K562 (cell line): ENCODE data around the gene NRP1. TPM values are rescaled to one million over a fixed set of nuclear protein-coding genes. Genes with fewer than 3 reads are reported as not detected.

Experiments used
- ATAC-seq: fragments of 200-7000 bp; cut with Tn5 transposase; 3 replicates; pipeline ENCODE4 v1.9.1; 2020; ENCODE audit warnings: moderate library complexity
- BruUV-seq: library from RNA; stranded (reverse); fragments of 400-500 nt; replicated peaks from 2 replicates; lab custom pipeline; 2021; lab: Mats Ljungman, UMichigan
- CTCF ChIA-PET: fragments of 300-600 bp; formaldehyde crosslinking; extraction: SDS; loops from one replicate; lab custom pipeline; 2021; ENCODE audit warnings: low intra/inter-chr PET ratio; lab: Yijun Ruan, JAX
- POLR2A ChIA-PET: fragments of 300-600, 350-650 bp; sonication (Branson Sonifier 250); formaldehyde crosslinking; extraction: SDS; loops from one replicate; lab custom pipeline; 2021; ENCODE audit warnings: antibody characterized with exemption, inconsistent platforms; lab: Yijun Ruan, JAX
- DNase-seq, 4 experiments: peaks; one replicate each; pipeline versions ENCODE4 v3.0.0 to v3.0.0-alpha.2; 2011 to 2018; ENCODE audit warnings: low spot score in 3 of 4, mixed read lengths in 3 of 4; ENCODE audit errors: extremely low read depth in 1 of 4
- FAIRE-seq: peaks from 2 replicates; lab custom pipeline; 2011; peaks lifted over from hg19 to GRCh38; lab: Jason Lieb, UNC
- H2AFZ ChIP-seq: 2 replicates; pipeline ENCODE4 v1.6.0; 2011; ENCODE audit warnings: low read depth, low read length, control low read depth, inconsistent platforms
- H3K27ac ChIP-seq: fragments of 200-600 bp; 3 replicates; pipeline ENCODE4 v1.8.0; 2011; ENCODE audit warnings: low read depth, mild to moderate bottlenecking, control low read depth, inconsistent platforms, low read length, moderate library complexity, mixed read lengths; ENCODE audit errors: extremely low read depth
- H3K27me3 ChIP-seq, 2 experiments: fragments of 300-600 bp in 1 of 2; 2 replicates in 1 of 2; 3 replicates in 1 of 2; pipeline versions ENCODE4 v1.6.0 to v1.8.0; 2011; ENCODE audit warnings: inconsistent platforms in 2 of 2, low read length in 2 of 2, mild to moderate bottlenecking in 1 of 2, mixed read lengths in 1 of 2, moderate library complexity in 1 of 2; ENCODE audit not compliant: control insufficient read depth in 2 of 2, insufficient read depth in 2 of 2
- H3K36me3 ChIP-seq: fragments of 300-600 bp; 3 replicates; pipeline ENCODE4 v1.8.0; 2011; ENCODE audit warnings: mild to moderate bottlenecking, low read length, inconsistent platforms; ENCODE audit not compliant: control insufficient read depth, insufficient read depth
- H3K4me1 ChIP-seq, 2 experiments: fragments of 200-600 bp in 1 of 2; replicated peaks in 1 of 2; 2 replicates in 1 of 2; 3 replicates in 1 of 2; pipeline versions ENCODE4 v1.5.1 to v1.8.0; 2011; ENCODE audit warnings: inconsistent platforms in 2 of 2, low read length in 2 of 2, mild to moderate bottlenecking in 1 of 2, mixed read lengths in 1 of 2, moderate library complexity in 1 of 2; ENCODE audit not compliant: control insufficient read depth in 2 of 2, insufficient read depth in 2 of 2
- H3K4me2 ChIP-seq: 2 replicates; pipeline ENCODE4 v1.6.1; 2011; ENCODE audit warnings: low read length, control low read depth, inconsistent platforms, mixed read lengths; ENCODE audit not compliant: insufficient read depth
- H3K4me3 ChIP-seq: fragments of 200-600 bp; sonication (generic), shearing (Covaris generic); 2 replicates; pipeline ENCODE4 v1.5.1; 2016; ENCODE audit warnings: control low read depth, inconsistent platforms
- H3K79me2 ChIP-seq: fragments of 200-600 bp; 3 replicates; pipeline ENCODE4 v1.8.0; 2011; ENCODE audit warnings: low read length, inconsistent platforms; ENCODE audit not compliant: control insufficient read depth, insufficient read depth
- H3K9ac ChIP-seq, 2 experiments: 2 replicates each; pipeline versions ENCODE4 v1.6.0 to v1.6.1; 2011; ENCODE audit warnings: low read depth in 2 of 2, low read length in 2 of 2, control low read depth in 1 of 2, inconsistent platforms in 1 of 2, mild to moderate bottlenecking in 1 of 2, mixed read lengths in 1 of 2; ENCODE audit not compliant: insufficient read depth in 1 of 2
- H3K9me1 ChIP-seq: one replicate; pipeline ENCODE4 v1.6.0; 2011; ENCODE audit warnings: inconsistent platforms, mild to moderate bottlenecking, low read length, moderate library complexity; ENCODE audit not compliant: control insufficient read depth, insufficient read depth
- H3K9me3 ChIP-seq: replicated peaks from 2 replicates; pipeline ENCODE4 v1.5.1; 2011; ENCODE audit warnings: low read depth, low read length, inconsistent platforms; ENCODE audit not compliant: control insufficient read depth, insufficient read depth
- H4K20me1 ChIP-seq: replicated peaks from 2 replicates; pipeline ENCODE4 v1.6.1; 2011; ENCODE audit warnings: low read length, inconsistent platforms, mixed read lengths; ENCODE audit not compliant: control insufficient read depth, insufficient read depth
- CBX8 ChIP-seq: fragments of 200-600 bp; sonication (generic); IDR thresholded peaks from 2 replicates; pipeline ENCODE4 v1.6.1; 2012; ENCODE audit warnings: borderline replicate concordance, mixed run types, low read depth, mild to moderate bottlenecking, moderate library complexity, mixed read lengths, low read length, control low read depth, inconsistent platforms; ENCODE audit not compliant: poor library complexity, severe bottlenecking; ENCODE audit errors: extremely low read depth
- E4F1 ChIP-seq: fragments of 250-450 bp; sonication (Bioruptor Pico); IDR thresholded peaks from 2 replicates; pipeline ENCODE4 v1.5.0; 2021; ENCODE audit warnings: mild to moderate bottlenecking, borderline replicate concordance
- FOXP1 ChIP-seq: sonication (generic); formaldehyde crosslinking; IDR thresholded peaks from 2 replicates; pipeline ENCODE4 v1.8.0; 2022; ENCODE audit warnings: mild to moderate bottlenecking, missing genetic modification reagents
- HMGXB4 ChIP-seq: sonication (generic); formaldehyde crosslinking; IDR thresholded peaks from 2 replicates; pipeline ENCODE4 v1.8.1; 2023; ENCODE audit warnings: mild to moderate bottlenecking, missing genetic modification reagents
- KDM4B ChIP-seq, 2 experiments: fragments of 450-650 bp in 1 of 2; sonication (generic) in 1 of 2; IDR thresholded peaks; 2 replicates each; pipeline ENCODE4 v1.6.1; 2016 to 2017; ENCODE audit warnings: borderline replicate concordance in 2 of 2, antibody characterized with exemption in 1 of 2, low read depth in 1 of 2, mild to moderate bottlenecking in 1 of 2
- MCM5 ChIP-seq: fragments of 450-650 bp; IDR thresholded peaks from 2 replicates; pipeline ENCODE4 v1.6.1; 2016; ENCODE audit warnings: low read depth
- MXD1 ChIP-seq: fragments of 250-450 bp; sonication (Bioruptor Pico); IDR thresholded peaks from 2 replicates; pipeline ENCODE4 v1.8.0; 2021; ENCODE audit warnings: borderline replicate concordance, mild to moderate bottlenecking, moderate library complexity; ENCODE audit not compliant: poor library complexity, severe bottlenecking
- NR4A1 ChIP-seq, 2 experiments: fragments of 250-450 bp in 1 of 2; fragments of 450-650 bp in 1 of 2; sonication (Bioruptor Pico) in 1 of 2; IDR thresholded peaks; 2 replicates each; pipeline versions ENCODE4 v1.4.0 to v1.6.1; 2016 to 2020; ENCODE audit warnings: mild to moderate bottlenecking in 2 of 2, missing compliant biosample characterization in 1 of 2, missing genetic modification characterization in 1 of 2, moderate library complexity in 1 of 2
- POLR2H ChIP-seq: IDR thresholded peaks from 2 replicates; pipeline ENCODE4 v1.6.1; 2016; ENCODE audit warnings: missing genetic modification characterization, low read depth, mild to moderate bottlenecking, control low read depth, missing compliant biosample characterization, moderate library complexity
- SFPQ ChIP-seq: fragments of 200-400 bp; formaldehyde crosslinking; IDR thresholded peaks from 2 replicates; pipeline ENCODE4 v1.6.1; 2017; ENCODE audit warnings: mild to moderate bottlenecking, low read depth, low read length, moderate library complexity
- STAT5B ChIP-seq: fragments of 250-450 bp; sonication (Bioruptor Pico); IDR thresholded peaks from 2 replicates; pipeline ENCODE4 v1.8.0; 2021; ENCODE audit warnings: mild to moderate bottlenecking, inconsistent platforms
- TEAD4 ChIP-seq, 2 experiments: sonication (generic) in 1 of 2; formaldehyde crosslinking in 1 of 2; IDR thresholded peaks; 2 replicates each; pipeline versions ENCODE4 v1.6.1 to v1.8.0; 2012 to 2022; ENCODE audit warnings: borderline replicate concordance in 1 of 2, inconsistent platforms in 1 of 2, low read length in 1 of 2, mild to moderate bottlenecking in 1 of 2, missing genetic modification reagents in 1 of 2
- ZNF140 ChIP-seq: fragments of 250-450 bp; sonication (Bioruptor Pico); IDR thresholded peaks from 2 replicates; pipeline ENCODE4 v1.8.0; 2021; ENCODE audit warnings: moderate library complexity, mild to moderate bottlenecking, inconsistent platforms
- ZNF212 ChIP-seq: fragments of 450-650 bp; formaldehyde crosslinking; IDR thresholded peaks from 2 replicates; pipeline ENCODE4 v1.4.0; 2020; ENCODE audit warnings: mild to moderate bottlenecking
- WGBS: fragments of 100-300 bp; shearing (Covaris generic); methylation state at CpG from one replicate; pipeline ENCODE4 v1.1.6; 2016; ENCODE audit warnings: low coverage, mixed read lengths; ENCODE audit not compliant: insufficient coverage; ENCODE audit errors: missing lambda C conversion rate; 5-methylcytosine and 5-hydroxymethylcytosine counted together
- in situ Hi-C: fragments of 300-500 bp; cut with MboI; formaldehyde crosslinking; loops from 4 replicates; pipeline ENCODE4 v1.15.0; 2018; ENCODE audit warnings: inconsistent platforms, mixed read lengths
- intact Hi-C: fragments of 100-400 bp; cut with micrococcal nuclease; formaldehyde crosslinking; loops from 2 replicates; pipeline ENCODE4 v1.14.2; 2022
- polyA plus RNA-seq, 8 experiments: library from polyadenylated mRNA; depleted of rRNA in 4 of 8; stranded (reverse) in 5 of 8; unstranded in 3 of 8; fragments of >200 nt; fragmentation: Nextera tagmentation in 2 of 8; fragmentation: Illumina TruSeq in 1 of 8; extraction: Ambion mirVana in 2 of 8; extraction: Trizol in 1 of 8; gene quantifications; 2 replicates each; pipeline versions ENCODE4 v1.2.1 to v1.2.3, GENCODE V29; 2011 to 2014; ENCODE audit warnings: inconsistent platforms in 1 of 8, missing spikeins in 1 of 8
- total RNA-seq, 7 experiments: library from RNA; depleted of rRNA in 6 of 7; stranded (reverse); fragments of >200 nt in 6 of 7; fragmentation: Illumina TruSeq in 2 of 7; extraction: Trizol in 2 of 7; gene quantifications; 2 replicates each; pipeline versions ENCODE4 v1.2.1 to v1.2.3, GENCODE V29; 2011 to 2021; ENCODE audit warnings: low replicate concordance in 1 of 7

Gene NRP1
- total and polyA plus RNA-seq, 9 of the 15 experiments (the other 6 are each of a cell fraction or from before 2014, with no cell fraction given), result 0.01 to 0.38 (median 0.04) TPM; not detected in 5

GRCh38 chr10:33204031-33204430, 130.4 kb downstream of the NRP1 start:
- ChIA-PET POLR2A (no interaction called here), CTCF (no interaction called here)
- WGBS, result 0% methylated on average over 7 of the region's 7 CpGs
- ATAC-seq (no peak), FAIRE-seq (no peak), DNase-seq (no peak)
- Histone ChIP-seq H3K27ac (no peak overlapping the region), H3K4me1 (no peaks in the 10 kb centered on the region), H2AFZ (no peak overlapping the region), H3K9me1 (no peaks in the 10 kb centered on the region), H3K79me2 (no peaks in the 10 kb centered on the region), H4K20me1 (peaks cover 3% of the 10 kb centered on the region; the same call in 1 of the 2 replicates), H3K36me3 (no peaks in the 10 kb centered on the region), H3K9ac (no peak overlapping the region), H3K27me3 (peaks cover 5 to 10% of the 10 kb centered on the region in 2 experiments; a peak in 3 of 5 replicates), H3K9me3 (no peaks in the 10 kb centered on the region), H3K4me2 (no peak overlapping the region), H3K4me3 (no peak overlapping the region)
- in situ Hi-C loops, result no loop called here
- BruUV-seq, result no TSS peak
- intact Hi-C loops, result no loop called here
- no peak for TF ChIP-seq HMGXB4 (CRISPR knock-in tag)
- TF ChIP-seq E4F1 (CRISPR knock-in tag), result no peak
- no peak for TF ChIP-seq STAT5B (CRISPR knock-in tag)
- TF ChIP-seq ZNF140 (CRISPR knock-in tag), result no peak
- no peak for TF ChIP-seq TEAD4 (IDR thresholded peaks at IDR 0.05; ENCODE audit: low read length)
- TF ChIP-seq TEAD4 (CRISPR knock-in tag; IDR thresholded peaks at IDR 0.05; ENCODE audit: borderline replicate concordance), result no peak
- no peak for TF ChIP-seq MCM5
- TF ChIP-seq NR4A1 (CRISPR knock-in tag; IDR thresholded peaks at IDR 0.05), result no peak
- TF ChIP-seq NR4A1 (tag; IDR thresholded peaks at IDR 0.05), result no peak
- no peak for TF ChIP-seq FOXP1 (CRISPR knock-in tag)
- TF ChIP-seq KDM4B (IDR thresholded peaks at IDR 0.05; ENCODE audit: borderline replicate concordance in 2 of 2, low read depth in 1 of 2), result no peak
- no peak for TF ChIP-seq MXD1
- no peak for TF ChIP-seq ZNF212 (CRISPR knock-in tag)
- TF ChIP-seq POLR2H (tag), result no peak
- no peak for TF ChIP-seq SFPQ
- TF ChIP-seq CBX8, result no peak
